ENCODE measurements around the gene TMEM250. TPM values are rescaled to one million over a fixed set of nuclear protein-coding genes. Genes with fewer than 3 reads are reported as not detected.

The TMEM250 gene
- total RNA-seq, 3 donors from 2014 or later (not counting 1 experiment from before 2014, with no cell fraction given): 19.5 to 34.3 (median 33.6) TPM

GRCh38 chr9:136115206-136115605 lies 3.5 kb downstream of the TMEM250 start:
- no peaks in the 10 kb centered on the region for H3K27me3 ChIP-seq (ENCODE audit: control insufficient read depth, insufficient read depth, low read length)
- H3K36me3 Mint-ChIP-seq: no peaks in the 10 kb centered on the region
- H3K4me1 Mint-ChIP-seq: peaks cover 4 to 31% of the 10 kb centered on the region in 2 donors
- WGBS (ENCODE audit: insufficient coverage): 96% methylated on average over 13 of the region's 13 CpGs
- DNase-seq: no peak
- no peak overlapping the region for H3K4me3 Mint-ChIP-seq
- peaks cover 12% of the 10 kb centered on the region for H3K36me3 ChIP-seq (ENCODE audit: control insufficient read depth, insufficient read depth, low read length)
- no peak for ATAC-seq
- H3K9me3 Mint-ChIP-seq: no peaks in the 10 kb centered on the region
- no peak overlapping the region for H3K4me3 ChIP-seq (ENCODE audit: low read length)
- intact Hi-C loops (cut with micrococcal nuclease): no loop called here
- H3K9me3 ChIP-seq (ENCODE audit: control insufficient read depth, insufficient read depth, low read length): no peaks in the 10 kb centered on the region
- no peak overlapping the region for H3K27ac ChIP-seq (ENCODE audit: low read length)
- no peak overlapping the region for H3K27ac Mint-ChIP-seq
- no peaks in the 10 kb centered on the region for H3K27me3 Mint-ChIP-seq (ENCODE audit: low read depth in 2 of 2)
- H3K4me1 ChIP-seq (ENCODE audit: control insufficient read depth, insufficient read depth, low read length): peaks cover 43% of the 10 kb centered on the region
- no peak for TF ChIP-seq CTCF (IDR thresholded peaks at IDR 0.05)

GRCh38 chr9:136114610-136115009 lies 4.1 kb downstream of the TMEM250 start:
- H3K36me3 Mint-ChIP-seq: no peaks in the 10 kb centered on the region
- peaks cover 12% of the 10 kb centered on the region for H3K36me3 ChIP-seq (ENCODE audit: control insufficient read depth, insufficient read depth, low read length)
- H3K9me3 ChIP-seq (ENCODE audit: control insufficient read depth, insufficient read depth, low read length): no peaks in the 10 kb centered on the region
- no peaks in the 10 kb centered on the region for H3K27me3 Mint-ChIP-seq (ENCODE audit: low read depth in 2 of 2)
- no peak overlapping the region for H3K4me3 ChIP-seq (ENCODE audit: low read length)
- no peak overlapping the region for H3K27ac ChIP-seq (ENCODE audit: low read length)
- no peak for TF ChIP-seq CTCF (IDR thresholded peaks at IDR 0.05)
- H3K27me3 ChIP-seq (ENCODE audit: control insufficient read depth, insufficient read depth, low read length): no peaks in the 10 kb centered on the region
- peaks cover 8 to 37% of the 10 kb centered on the region in 2 donors for H3K4me1 Mint-ChIP-seq
- H3K27ac Mint-ChIP-seq: no peak overlapping the region
- peaks cover 45% of the 10 kb centered on the region for H3K4me1 ChIP-seq (ENCODE audit: control insufficient read depth, insufficient read depth, low read length)
- intact Hi-C loops (cut with micrococcal nuclease): no loop called here
- DNase-seq (no peak), ATAC-seq (no peak)
- no peak overlapping the region for H3K4me3 Mint-ChIP-seq
- H3K9me3 Mint-ChIP-seq: no peaks in the 10 kb centered on the region
- 98% methylated on average over 18 of the region's 18 CpGs for WGBS (ENCODE audit: insufficient coverage)

GRCh38 chr9:136112541-136112940 lies 6.1 kb downstream of the TMEM250 start:
- no peaks in the 10 kb centered on the region for H3K27me3 Mint-ChIP-seq (ENCODE audit: low read depth in 2 of 2)
- H3K27ac Mint-ChIP-seq: peak overlapping the region; percentile 50 to 62
- 85% methylated on average over 11 of the region's 11 CpGs for WGBS (ENCODE audit: insufficient coverage)
- Histone ChIP-seq H3K4me1 (ENCODE audit: control insufficient read depth, insufficient read depth, low read length) (peaks cover 57% of the 10 kb centered on the region), H3K9me3 (ENCODE audit: control insufficient read depth, insufficient read depth, low read length) (no peaks in the 10 kb centered on the region), H3K36me3 (ENCODE audit: control insufficient read depth, insufficient read depth, low read length) (peaks cover 12% of the 10 kb centered on the region), H3K4me3 (ENCODE audit: low read length) (no peak overlapping the region), H3K27me3 (ENCODE audit: control insufficient read depth, insufficient read depth, low read length) (no peaks in the 10 kb centered on the region), H3K27ac (ENCODE audit: low read length) (peak overlapping the region; percentile 45)
- H3K4me1 Mint-ChIP-seq: peaks cover 13 to 55% of the 10 kb centered on the region in 2 donors
- no peak for TF ChIP-seq CTCF (IDR thresholded peaks at IDR 0.05)
- no peak overlapping the region for H3K4me3 Mint-ChIP-seq
- H3K36me3 Mint-ChIP-seq: no peaks in the 10 kb centered on the region
- H3K9me3 Mint-ChIP-seq: no peaks in the 10 kb centered on the region
- DNase-seq (no peak), ATAC-seq (no peak)
- intact Hi-C loops (cut with micrococcal nuclease): no loop called here

- H3K9me3 Mint-ChIP-seq: no peaks in the 10 kb centered on the region
- peak overlapping the region; percentile 31 for H3K4me3 Mint-ChIP-seq
- peaks cover 19 to 59% of the 10 kb centered on the region in 2 donors for H3K4me1 Mint-ChIP-seq
- ATAC-seq (no peak), DNase-seq (no peak)
- TF ChIP-seq CTCF (IDR thresholded peaks at IDR 0.05): no peak
- peaks cover 57% of the 10 kb centered on the region for H3K4me1 ChIP-seq (ENCODE audit: control insufficient read depth, insufficient read depth, low read length)
- no peaks in the 10 kb centered on the region for H3K27me3 ChIP-seq (ENCODE audit: control insufficient read depth, insufficient read depth, low read length)
- H3K27me3 Mint-ChIP-seq (ENCODE audit: low read depth in 2 of 2): no peaks in the 10 kb centered on the region
- H3K27ac ChIP-seq (ENCODE audit: low read length): no peak overlapping the region
- 92% methylated on average over 16 of the region's 16 CpGs for WGBS (ENCODE audit: insufficient coverage)
- H3K36me3 Mint-ChIP-seq: no peaks in the 10 kb centered on the region
- H3K4me3 ChIP-seq (ENCODE audit: low read length): no peak overlapping the region
- H3K9me3 ChIP-seq (ENCODE audit: control insufficient read depth, insufficient read depth, low read length): no peaks in the 10 kb centered on the region
- peaks cover 12% of the 10 kb centered on the region for H3K36me3 ChIP-seq (ENCODE audit: control insufficient read depth, insufficient read depth, low read length)
- intact Hi-C loops (cut with micrococcal nuclease): no loop called here
- peak overlapping the region; percentile 62 to 97 for H3K27ac Mint-ChIP-seq
Measured at GRCh38 chr9:136111910-136112309, 6.8 kb downstream of the TMEM250 start.

Measured in natural killer cell (primary cell).